ENCODE data around the gene CST5.
"Not testable (repeated sequence)": the region's sequence is repeated elsewhere in the genome, so short reads cannot be mapped to it uniquely, and the experiment has no call there.

Gene CST5

GRCh38 chr20:23884136-23884770, 4.7 kb upstream of the CST5 start:
- intact Hi-C loops (cut with DNase I; ENCODE audit: low total_unique reads) = no loop called here
- no peaks in the 10 kb centered on the region for H3K4me1 ChIP-seq
- no peak for TF ChIP-seq CTCF (IDR thresholded peaks at IDR 0.05)
- no peaks in the 10 kb centered on the region for H3K36me3 ChIP-seq
- no peak for DNase-seq
- H3K27me3 ChIP-seq = no peaks in the 10 kb centered on the region
- H3K9me3 ChIP-seq = no peaks in the 10 kb centered on the region
- H3K27ac ChIP-seq = no peak overlapping the region
- no peak overlapping the region for H3K4me3 ChIP-seq

GRCh38 chr20:23881371-23881770, 1.8 kb upstream of the CST5 start:
- intact Hi-C loops (cut with DNase I; ENCODE audit: low total_unique reads) = no loop called here

GRCh38 chr20:23880417-23880816, 869 bp upstream of the CST5 start:
- no peaks in the 10 kb centered on the region for H3K27me3 ChIP-seq
- no peak for DNase-seq
- no peak overlapping the region for H3K27ac ChIP-seq
- intact Hi-C loops (cut with DNase I; ENCODE audit: low total_unique reads) = no loop called here
- no peak overlapping the region for H3K4me3 ChIP-seq
- no peaks in the 10 kb centered on the region for H3K4me1 ChIP-seq
- H3K36me3 ChIP-seq = no peaks in the 10 kb centered on the region
- H3K9me3 ChIP-seq = no peaks in the 10 kb centered on the region
- TF ChIP-seq CTCF (IDR thresholded peaks at IDR 0.05) = no peak

More at GRCh38 chr20:23881371-23881770, 1.8 kb upstream of the CST5 start:
- H3K36me3 ChIP-seq = no peaks in the 10 kb centered on the region
- DNase-seq = no peak
- no peaks in the 10 kb centered on the region for H3K4me1 ChIP-seq
- H3K27me3 ChIP-seq = no peaks in the 10 kb centered on the region
- TF ChIP-seq CTCF (IDR thresholded peaks at IDR 0.05) = no peak
- no peak overlapping the region for H3K27ac ChIP-seq
- H3K4me3 ChIP-seq = no peak overlapping the region
- no peaks in the 10 kb centered on the region for H3K9me3 ChIP-seq

GRCh38 chr20:23879811-23880374, 345 bp upstream of the CST5 start:
- Histone ChIP-seq H3K4me1 (no peaks in the 10 kb centered on the region), H3K27ac (no peak overlapping the region), H3K4me3 (no peak overlapping the region), H3K36me3 (no peaks in the 10 kb centered on the region), H3K27me3 (no peaks in the 10 kb centered on the region), H3K9me3 (no peaks in the 10 kb centered on the region)
- intact Hi-C loops (cut with DNase I; ENCODE audit: low total_unique reads) = no loop called here
- no peak for DNase-seq
- TF ChIP-seq CTCF (IDR thresholded peaks at IDR 0.05) = no peak

GRCh38 chr20:23878787-23879186, 761 bp downstream of the CST5 start:
- Histone ChIP-seq H3K27ac (no peak overlapping the region), H3K36me3 (no peaks in the 10 kb centered on the region), H3K27me3 (no peaks in the 10 kb centered on the region), H3K9me3 (no peaks in the 10 kb centered on the region), H3K4me3 (no peak overlapping the region), H3K4me1 (no peaks in the 10 kb centered on the region)
- no peak for DNase-seq
- intact Hi-C loops (cut with DNase I; ENCODE audit: low total_unique reads) = no loop called here
- no peak for TF ChIP-seq CTCF (IDR thresholded peaks at IDR 0.05)

DNA sequence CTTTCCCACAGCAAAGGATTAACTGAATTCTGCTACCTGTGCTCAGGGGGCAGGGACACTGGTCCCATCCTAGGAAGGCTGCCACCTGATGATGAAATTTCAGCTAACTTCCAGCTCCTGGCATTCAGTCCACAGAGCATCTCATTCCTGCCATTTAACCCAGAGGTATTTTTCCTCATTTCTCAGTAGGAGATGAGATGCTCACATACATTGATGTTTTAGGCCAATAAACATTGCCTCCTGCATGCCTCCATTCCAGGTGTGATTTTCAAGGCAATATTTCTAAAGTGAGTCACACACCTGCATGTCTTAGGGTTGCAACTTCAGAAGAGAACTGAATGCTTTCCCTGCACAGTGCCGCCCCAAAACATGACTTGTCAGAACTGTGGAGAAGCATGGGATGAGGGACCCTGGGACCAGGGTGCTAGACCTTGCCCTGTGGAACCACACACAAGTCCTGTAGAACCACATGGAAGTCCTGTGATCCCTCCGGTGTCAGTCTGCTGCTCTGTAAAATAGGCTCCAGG, 1.5 kb downstream of the CST5 start:
- DNase-seq, H3K27me3 ChIP-seq: not testable (repeated sequence)

More for the DNA sequence above, 1.5 kb downstream of the CST5 start:
- intact Hi-C loops (cut with DNase I; ENCODE audit: low total_unique reads); H3K4me3 ChIP-seq; H3K4me1 ChIP-seq; H3K9me3 ChIP-seq; H3K36me3 ChIP-seq; H3K27ac ChIP-seq: not testable (repeated sequence)
